ENCODE results near the gene DNAJC13. TPM values are rescaled to one million over a fixed set of nuclear protein-coding genes. Genes with fewer than 3 reads are reported as not detected.

Gene DNAJC13
- total and polyA plus RNA-seq, 2 of the 8 experiments (the other 6 are each of a cell fraction or from before 2014, with no cell fraction given) = 7.9 to 28.8 TPM

DNA sequence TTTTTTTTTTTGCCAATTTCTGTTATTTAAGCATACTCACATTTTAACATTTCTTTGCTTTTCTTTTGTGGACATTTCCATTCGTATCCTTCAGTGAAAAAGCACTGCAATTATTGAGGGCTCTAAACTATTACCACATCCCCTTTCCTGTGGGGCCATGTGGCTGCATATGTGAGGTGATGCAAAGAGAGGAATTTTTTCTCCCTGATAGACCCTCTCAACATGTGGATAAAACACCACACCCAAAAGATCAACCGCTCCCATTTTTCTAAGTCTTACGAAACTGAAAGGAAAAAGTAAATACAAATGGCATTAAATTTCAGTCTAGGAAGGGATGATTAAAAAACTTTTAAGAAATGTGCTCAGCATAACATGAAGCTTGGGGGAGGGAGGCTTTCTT lies 68.8 kb downstream of the DNAJC13 start (continued):
- TF ChIP-seq SIRT6 (IDR thresholded peaks at IDR 0.05; ENCODE audit: low read length) = no peak
- no peak for TF ChIP-seq CBX8 (IDR thresholded peaks at IDR 0.05; ENCODE audit: borderline replicate concordance, low read depth, low read length)
- TF ChIP-seq CTBP2 (IDR thresholded peaks at IDR 0.05; ENCODE audit: borderline replicate concordance, insufficient read depth, insufficient read length, low read length) = no peak
